Transverse colon (tissue), 4 donors: ENCODE measurements around the gene KCNT2.

Experiments used
- EP300 ChIP-seq: sonication (generic); formaldehyde crosslinking; IDR thresholded peaks from one replicate; pipeline ENCODE4 v1.6.1; 2017; ENCODE audit warnings: antibody characterized with exemption, low read depth
- POLR2A ChIP-seq: fragments of 450-650 bp; IDR thresholded peaks from one replicate; pipeline ENCODE4 v1.6.1; 2016; ENCODE audit warnings: antibody characterized with exemption, mild to moderate bottlenecking, moderate library complexity
- POLR2AphosphoS5 ChIP-seq, 3 donors: sonication (generic); formaldehyde crosslinking; IDR thresholded peaks; one replicate each; pipeline ENCODE4 v1.6.1; 2016; ENCODE audit warnings: antibody characterized with exemption in 3 of 3
- TF ChIP-seq, protein P1 (sequence below), 5 experiments: fragments of 200-600 bp in 3 of 5; fragments of 450-650 bp in 2 of 5; sonication (generic) in 3 of 5; IDR thresholded peaks; 1 replicate in 2 of 5; 2 replicates in 3 of 5; pipeline ENCODE4 v1.5.1; 2016 to 2017; ENCODE audit warnings: antibody characterized with exemption in 5 of 5, inconsistent platforms in 3 of 5, mild to moderate bottlenecking in 2 of 5, moderate library complexity in 1 of 5

DNA sequence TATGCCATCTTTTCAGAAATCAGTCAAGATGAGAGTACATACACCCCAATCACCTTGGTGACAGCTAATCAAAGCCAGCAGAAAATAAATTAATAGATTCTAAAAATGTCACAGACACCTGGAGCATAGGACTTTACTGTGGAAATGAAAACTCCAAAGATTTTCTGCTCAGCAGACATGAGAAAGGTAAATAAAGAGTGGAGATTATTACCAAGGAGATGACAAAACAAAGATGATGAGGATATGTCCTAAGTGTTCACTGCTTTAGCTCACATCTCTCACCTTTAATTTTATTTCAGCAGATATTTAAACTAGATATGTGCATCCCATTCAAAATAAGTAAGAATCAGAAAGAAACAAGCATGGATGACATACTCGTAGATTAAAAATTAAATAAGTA is 14.8 kb upstream of the KCNT2 start:
- TF ChIP-seq, protein P1, sequence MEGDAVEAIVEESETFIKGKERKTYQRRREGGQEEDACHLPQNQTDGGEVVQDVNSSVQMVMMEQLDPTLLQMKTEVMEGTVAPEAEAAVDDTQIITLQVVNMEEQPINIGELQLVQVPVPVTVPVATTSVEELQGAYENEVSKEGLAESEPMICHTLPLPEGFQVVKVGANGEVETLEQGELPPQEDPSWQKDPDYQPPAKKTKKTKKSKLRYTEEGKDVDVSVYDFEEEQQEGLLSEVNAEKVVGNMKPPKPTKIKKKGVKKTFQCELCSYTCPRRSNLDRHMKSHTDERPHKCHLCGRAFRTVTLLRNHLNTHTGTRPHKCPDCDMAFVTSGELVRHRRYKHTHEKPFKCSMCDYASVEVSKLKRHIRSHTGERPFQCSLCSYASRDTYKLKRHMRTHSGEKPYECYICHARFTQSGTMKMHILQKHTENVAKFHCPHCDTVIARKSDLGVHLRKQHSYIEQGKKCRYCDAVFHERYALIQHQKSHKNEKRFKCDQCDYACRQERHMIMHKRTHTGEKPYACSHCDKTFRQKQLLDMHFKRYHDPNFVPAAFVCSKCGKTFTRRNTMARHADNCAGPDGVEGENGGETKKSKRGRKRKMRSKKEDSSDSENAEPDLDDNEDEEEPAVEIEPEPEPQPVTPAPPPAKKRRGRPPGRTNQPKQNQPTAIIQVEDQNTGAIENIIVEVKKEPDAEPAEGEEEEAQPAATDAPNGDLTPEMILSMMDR (IDR thresholded peaks at IDR 0.05) = no peak
- TF ChIP-seq EP300 = no peak
- TF ChIP-seq POLR2A = no peak
- TF ChIP-seq POLR2AphosphoS5 (IDR thresholded peaks at IDR 0.05) = no peak
